ENCODE data around the gene MAGI3.
"Not testable (repeated sequence)": the region's sequence is repeated elsewhere in the genome, so short reads cannot be mapped to it uniquely, and the experiment has no call there.

The MAGI3 gene

DNA sequence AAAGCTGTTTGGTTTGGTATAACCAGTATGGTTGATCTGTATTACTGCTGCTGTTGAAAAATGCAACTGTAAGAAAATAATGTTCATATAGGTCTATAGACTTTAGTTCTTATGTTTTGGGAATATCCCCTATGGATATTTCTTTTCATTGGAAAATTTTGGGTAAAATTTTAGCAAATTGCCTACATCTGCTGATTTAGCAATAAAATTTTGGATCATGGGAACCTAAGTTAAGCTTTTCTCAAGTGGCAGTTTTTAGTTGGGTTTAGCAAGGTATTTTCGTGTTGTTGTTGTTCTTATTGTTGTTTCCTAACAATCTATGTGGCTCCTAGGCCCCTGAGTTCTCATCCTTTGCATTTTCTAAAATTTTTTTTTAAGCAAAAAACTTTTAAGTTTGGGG is 201.9 kb downstream of the MAGI3 start:
- no peak for DNase-seq

DNA sequence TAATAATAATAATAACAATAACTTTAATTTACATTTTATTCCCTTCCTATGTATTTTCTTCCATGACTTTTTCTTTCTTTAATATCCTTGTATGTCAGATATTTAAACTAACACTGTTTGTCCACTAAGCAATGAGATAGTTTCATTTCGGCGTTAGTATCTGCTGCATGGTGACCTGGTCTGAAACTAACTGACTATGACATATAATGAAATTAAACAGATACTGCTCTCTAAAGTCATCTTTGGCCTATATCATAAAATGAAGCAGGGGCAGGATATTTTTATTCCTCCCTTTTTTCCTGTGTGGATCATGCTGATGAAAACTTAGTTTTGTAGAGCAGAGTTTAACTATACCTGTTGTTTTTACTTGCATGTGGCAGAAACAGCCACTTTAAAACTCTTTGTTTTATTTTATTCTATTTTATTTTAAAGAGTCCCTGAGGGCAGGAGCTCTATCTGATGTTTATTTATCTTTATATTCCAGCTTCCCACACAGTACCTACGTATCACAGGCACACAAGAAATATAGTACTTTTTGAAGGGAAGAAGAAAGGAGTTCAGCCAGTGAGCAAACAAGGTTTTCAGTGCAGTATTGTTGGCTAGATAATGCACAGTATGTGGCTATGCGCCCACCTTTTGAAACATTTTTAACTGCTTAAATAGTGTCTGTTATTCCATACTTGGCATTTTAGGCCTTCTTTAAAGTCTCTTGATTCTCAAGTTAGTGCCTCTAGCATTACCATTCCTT is 203.4 kb downstream of the MAGI3 start:
- DNase-seq: no peak

DNA sequence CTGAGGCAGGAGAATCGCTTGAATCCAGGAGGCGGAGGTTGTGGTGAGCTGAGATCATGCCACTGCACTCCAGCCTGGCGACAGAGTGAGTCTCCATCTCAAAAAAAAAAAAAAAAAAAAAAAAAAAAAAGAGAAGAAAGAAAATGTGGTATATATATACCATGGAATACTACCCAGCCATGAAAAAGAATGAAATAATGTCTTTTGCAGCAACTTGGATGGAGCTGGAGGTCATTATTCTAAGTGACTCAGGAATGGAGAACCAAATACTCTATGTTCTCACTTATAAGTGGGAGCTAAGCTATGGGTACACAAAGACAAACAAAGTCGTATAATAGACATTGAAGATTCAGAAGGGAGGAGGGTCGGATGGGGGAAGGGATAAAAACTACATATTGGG is 214.2 kb downstream of the MAGI3 start:
- not testable (repeated sequence) for DNase-seq

DNA sequence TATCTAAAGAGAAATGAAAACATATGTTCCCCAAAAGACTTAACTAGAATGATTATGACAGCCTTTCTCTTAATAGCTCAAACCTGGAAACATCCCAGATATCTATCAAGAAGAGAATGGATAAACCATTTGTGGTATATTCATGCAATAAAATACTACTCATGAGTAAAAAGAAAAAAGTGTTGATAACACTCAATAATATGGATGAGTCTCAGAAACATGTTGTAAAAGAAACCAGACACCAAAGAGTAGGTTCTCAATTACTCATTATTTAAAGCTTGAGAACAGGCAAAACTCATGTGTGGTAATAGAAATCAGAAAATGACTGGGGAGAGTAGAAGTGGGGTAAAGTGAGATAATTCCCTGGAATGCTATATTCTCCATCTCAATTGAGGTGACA is 214.8 kb downstream of the MAGI3 start:
- DNase-seq: no peak

DNA sequence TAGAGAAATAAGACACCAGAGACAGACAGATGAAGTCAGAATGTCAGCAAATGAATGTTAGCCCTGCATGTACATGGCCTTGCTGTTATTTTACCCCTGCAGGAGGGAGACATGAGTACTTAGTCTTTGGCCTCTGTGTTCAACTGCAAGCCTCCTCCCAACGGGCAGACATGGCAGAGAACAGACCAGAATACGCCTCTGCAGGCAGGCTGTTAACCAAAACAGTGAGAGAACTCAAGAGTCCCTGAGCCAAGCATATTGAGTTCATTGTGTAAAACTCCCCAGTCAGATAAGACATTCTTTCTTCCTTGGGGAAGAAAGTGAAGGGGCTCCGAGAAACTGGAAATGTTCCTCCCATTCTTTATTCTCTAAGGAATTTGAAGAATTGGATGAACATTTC is 218.1 kb downstream of the MAGI3 start:
- no peak for DNase-seq

DNA sequence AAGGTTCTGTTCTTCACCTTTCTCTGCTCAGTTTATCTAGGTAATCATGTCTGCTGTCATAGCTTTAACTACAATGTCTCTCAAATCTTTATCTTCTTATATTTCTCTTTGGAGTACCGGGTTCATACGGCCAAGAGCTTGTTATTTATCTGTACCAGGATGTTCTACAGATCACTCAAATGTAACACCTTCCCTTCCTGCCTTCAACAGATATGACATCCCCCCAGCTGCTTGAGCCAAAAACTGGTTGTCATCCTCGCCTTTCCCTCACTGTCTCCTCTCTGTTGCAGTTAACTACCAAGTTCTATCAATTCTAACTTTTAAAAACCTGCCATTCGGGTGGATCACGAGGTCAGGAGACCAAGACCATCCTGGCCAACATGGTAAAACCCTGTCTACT is 220.1 kb downstream of the MAGI3 start:
- no peak for DNase-seq

DNA sequence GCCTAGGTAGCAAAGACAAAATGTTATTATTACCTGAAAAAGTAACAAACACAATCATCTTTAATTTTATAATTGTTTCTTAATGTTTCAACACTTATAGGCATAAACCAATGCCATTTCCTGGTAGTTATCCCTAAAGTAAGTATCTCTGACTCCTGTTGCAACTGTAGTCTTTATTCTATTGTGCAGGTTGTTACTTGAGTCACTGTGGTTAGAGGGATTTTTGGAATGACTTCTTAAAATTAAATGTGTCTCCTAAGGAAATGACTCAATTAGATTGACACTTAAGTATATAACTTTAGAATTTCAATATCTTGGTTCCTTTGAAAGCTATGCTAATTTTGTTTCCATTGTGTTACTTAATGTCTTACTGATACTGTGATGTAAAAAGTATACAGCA is 225.1 kb downstream of the MAGI3 start:
- DNase-seq: no peak

DNA sequence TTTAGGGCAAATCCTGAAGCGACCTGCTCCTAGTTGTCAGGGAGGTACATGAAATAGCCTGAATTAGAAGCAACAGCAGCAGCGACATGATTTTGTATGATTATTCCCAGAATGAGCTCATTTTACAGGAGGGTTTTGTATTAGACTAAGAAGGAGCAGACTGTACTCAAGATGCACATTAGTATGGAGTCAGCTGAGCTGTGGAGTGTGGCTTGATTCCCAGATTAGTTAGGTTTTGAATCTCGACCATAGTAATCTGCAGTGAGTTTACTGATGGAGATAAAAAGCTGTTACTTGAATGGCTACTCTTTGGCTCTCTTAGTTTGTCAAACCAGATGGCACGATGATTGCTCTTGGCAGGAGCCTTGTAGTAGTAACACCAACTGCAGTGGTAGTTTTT is 225.8 kb downstream of the MAGI3 start:
- no peak for DNase-seq

DNA sequence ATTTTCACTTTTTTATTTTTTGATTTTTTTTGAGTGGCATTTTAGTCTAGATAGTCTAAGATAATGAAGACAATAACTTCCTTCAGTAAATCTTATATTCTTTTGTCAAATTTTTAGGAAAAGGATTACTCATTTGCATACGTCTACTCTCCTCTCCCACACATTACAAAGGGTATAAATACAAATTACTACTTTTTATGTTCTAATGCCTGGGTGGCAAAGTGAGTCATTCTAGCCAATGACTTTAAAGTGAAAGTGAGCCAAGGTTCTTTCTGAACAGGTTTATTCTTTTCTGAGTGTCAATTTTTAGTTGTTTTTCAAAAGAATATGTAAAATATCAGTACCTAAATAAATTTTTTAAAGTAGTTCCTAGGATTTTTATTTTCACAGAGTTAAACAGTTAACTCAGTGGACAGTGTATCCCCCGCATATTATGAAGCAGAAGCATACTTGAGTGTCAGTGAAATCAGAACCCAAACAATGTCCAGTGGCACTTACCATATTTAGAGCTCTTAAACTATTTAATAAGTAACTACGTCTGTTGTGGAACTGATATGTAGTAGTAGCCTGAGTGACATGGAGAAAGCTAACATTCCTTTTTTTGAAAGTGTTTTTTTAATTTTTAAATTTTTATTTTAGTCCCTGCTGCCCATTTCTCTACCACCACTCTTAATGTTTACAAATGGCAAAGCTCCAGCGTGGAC is 227.3 kb downstream of the MAGI3 start:
- no peak for DNase-seq

DNA sequence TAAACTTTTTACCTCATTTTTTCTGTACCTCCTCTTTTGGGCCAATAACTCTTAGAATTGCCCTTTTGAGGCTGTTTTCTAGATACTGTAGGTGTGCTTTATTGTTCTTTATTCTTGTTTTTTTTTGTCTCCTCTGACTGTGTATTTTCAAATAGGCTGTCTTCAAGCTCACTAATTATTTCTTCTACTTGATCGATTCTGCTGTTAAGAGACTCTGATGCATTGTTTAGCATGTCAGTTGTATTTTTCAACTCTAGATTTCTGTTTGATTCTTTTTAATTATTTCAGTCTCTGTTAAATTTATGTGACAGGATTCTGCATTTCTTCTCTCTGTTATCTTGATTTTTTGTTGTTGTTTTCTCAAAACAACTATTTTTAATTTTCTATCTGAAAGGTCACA is 238.7 kb downstream of the MAGI3 start:
- no peak for DNase-seq

DNA sequence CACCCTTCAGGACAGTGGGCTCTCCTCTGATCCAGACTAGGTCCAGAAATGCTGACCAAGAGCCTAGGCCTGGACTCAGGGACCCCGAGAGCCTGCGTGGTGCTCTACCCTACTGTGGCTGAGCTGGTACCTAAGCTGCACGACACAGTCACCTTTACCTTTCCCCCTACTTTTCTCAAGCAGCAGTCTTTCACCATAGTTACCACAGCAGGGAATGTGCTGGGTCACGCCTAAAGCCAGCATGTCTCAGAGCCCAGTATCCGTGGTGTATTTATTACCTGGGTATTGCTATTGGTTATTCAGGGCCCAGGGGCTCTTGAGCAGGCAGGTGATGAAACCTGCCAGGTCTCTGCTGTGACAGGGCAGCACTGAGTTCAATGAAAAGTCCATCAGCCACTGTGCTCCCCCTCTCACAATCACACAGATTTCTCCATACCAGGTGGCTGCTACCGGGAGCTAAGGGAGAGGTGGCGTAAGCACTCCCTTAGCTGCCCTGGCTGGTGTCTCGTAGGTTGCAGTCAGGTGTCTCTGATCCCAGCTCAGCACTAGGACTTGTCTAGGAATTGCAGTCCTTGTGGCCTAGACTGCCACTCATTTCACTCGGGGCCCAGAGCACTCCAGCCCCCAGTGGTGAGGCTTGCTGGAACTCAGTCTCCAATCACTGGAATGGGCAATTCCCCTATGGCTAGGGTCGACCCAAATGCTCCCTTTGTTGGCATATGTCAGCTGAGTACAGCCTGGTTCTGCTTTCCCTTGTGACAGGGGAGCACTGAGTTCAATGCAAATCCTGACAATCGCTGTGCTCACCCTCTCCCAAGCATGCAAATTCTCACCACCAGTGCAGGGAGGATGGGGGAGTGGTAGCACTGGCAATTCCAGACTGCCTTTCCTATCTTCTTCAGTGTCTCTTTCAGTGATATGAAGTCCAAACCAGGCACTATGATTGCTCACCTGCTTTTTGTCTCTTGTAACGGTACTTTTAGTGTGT is 240.3 kb downstream of the MAGI3 start:
- no peak for DNase-seq

DNA sequence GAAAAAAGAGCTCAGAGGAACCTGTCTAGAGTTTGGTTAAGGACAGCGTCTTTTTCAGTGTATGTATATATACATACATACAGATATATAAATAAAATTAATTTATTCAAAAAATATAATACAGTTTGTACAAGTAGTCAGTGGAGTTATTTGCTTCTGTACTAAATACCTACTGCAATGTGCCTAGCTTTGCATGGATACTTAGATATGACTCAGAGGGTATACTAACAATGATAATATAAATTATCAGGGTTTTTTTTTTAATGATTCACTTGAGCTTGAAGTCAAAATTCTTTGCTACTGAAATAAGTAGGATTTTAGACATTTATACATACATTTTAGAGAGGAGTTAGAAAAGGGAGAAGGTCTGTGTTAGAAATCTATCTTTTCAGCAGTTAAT is 251.1 kb downstream of the MAGI3 start:
- DNase-seq: no peak

DNA sequence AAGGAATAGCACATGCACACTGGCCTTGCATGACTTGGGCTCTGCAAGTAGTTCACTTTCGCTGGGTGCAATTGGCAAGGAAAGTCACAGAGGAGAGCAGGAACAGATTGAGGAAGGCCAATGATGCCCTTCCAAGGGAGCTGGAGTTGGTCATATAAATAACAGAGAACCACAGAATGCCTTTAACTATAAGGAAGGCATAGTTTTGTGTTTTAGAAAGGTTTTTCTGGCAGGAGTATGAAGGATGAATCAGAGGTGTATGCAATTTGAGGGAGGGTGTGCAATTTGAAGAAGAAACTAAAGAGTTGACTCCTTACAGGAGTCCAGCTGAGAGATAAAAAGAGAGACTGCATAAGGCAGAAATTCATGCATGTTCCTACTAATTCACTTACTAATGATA is 256.8 kb downstream of the MAGI3 start:
- DNase-seq: no peak

DNA sequence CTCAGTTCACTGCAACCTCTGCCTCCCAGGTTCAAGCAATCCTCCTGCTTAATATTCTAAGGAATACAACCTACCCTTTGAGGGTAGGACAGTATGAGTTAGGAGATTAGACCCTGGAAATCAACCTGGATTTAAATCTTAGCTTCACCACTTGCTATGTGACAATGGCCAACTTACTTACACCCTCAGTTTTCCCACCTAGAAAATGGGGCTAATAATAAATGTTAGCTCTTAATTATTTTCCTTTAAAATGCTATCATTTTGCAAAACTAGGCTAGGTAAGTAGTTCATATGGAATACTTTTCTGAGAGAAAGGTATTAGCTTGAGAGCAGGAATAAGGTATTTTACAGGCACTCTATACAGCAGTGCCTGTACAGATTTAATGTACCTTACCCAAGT is 258.2 kb downstream of the MAGI3 start:
- no peak for DNase-seq

DNA sequence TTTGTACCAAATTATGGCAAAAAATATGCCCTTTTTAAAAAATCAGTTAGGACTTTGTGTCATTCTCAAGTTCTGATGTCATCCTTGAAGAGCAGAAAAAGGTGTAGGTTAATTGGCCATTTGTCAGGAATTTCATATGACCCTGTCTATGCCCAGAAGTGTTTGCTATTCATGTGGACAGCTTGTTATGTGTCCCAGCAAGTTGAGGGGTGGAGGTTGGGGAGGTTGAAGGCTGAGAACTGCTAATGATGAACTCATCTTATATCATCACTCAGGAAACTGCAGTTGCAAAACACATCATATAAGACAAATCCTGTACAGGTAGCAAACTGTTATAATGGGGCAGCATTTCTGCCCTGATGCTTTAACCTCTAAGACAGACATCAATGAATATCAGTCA is 262.5 kb downstream of the MAGI3 start:
- no peak for DNase-seq

DNA sequence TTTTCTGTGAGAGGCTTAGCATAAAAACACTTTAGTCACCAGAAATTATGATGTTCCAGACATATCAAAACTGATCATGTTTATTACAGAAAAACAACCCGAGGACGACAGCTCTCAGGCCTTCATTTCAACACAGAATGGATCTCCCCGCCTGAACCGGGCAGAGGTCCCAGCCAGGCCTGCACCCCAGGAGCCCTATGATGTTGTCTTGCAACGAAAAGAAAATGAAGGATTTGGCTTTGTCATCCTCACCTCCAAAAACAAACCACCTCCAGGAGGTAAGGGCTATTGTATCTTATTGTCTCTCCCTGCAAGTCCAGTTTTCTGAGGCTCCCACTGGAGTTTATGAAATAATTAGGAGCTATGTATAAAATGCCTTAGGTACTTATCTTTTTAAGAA is 263.4 kb downstream of the MAGI3 start:
- DNase-seq: no peak

DNA sequence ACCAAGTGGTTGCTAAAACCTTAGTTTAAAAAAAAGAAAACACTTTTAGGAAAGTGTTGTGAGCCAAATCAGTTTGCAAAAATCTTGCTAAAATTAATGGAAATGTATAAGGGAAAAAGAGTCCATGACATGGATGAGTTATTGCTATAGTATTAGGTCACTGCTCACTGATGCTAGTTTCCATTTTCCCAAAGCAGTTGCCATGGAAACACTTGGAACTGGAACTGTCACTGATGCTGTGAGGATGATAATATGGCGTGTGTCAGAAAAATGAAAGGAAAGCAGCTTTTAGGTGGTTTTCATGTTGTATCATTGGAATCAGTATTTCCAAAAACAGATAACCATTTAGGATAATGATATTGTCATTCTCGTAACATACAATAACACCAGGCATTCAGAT is 264.6 kb downstream of the MAGI3 start:
- no peak for DNase-seq

DNA sequence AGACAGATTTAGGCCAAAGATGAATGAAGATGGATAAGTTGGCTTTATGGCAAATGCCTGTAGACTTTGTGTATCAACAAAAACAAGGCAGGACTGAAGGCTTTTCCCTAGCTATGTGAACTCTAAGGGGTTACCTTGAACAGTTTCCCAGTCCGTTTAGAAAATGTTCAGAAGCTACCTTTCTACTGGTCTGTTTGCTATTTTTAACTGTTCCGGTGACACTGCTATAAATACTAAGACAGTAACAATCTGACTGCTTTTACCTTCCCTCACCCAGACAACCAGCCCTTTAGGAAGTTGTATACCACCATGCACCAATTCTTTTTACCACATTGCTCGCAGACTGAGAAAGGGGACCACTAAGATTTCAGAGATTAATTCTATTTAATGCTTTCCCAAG is 266.8 kb downstream of the MAGI3 start:
- no peak for DNase-seq

DNA sequence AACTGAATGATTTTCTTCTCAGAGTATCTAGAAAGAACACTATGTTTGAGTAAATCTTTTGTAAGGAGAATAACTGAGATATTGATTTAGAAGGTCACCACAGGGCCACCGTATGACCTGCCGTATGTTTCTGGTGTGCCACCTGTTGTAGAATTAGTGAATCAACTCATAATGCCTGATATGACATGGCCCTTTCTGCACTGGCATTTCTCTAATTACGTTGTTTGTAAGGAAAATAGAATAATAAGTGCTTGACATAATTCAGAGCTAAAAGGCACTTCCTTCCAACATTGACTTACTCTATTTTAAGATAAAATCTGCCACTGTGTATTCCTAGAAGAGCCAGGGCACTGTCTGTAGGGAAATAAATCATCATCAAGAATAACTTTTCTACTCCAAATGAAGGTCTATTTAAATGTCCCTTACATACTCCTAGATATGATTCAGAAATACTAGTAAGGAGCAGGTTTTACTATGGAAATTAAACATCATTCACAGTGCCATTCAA is 267.3 kb downstream of the MAGI3 start:
- DNase-seq: no peak

DNA sequence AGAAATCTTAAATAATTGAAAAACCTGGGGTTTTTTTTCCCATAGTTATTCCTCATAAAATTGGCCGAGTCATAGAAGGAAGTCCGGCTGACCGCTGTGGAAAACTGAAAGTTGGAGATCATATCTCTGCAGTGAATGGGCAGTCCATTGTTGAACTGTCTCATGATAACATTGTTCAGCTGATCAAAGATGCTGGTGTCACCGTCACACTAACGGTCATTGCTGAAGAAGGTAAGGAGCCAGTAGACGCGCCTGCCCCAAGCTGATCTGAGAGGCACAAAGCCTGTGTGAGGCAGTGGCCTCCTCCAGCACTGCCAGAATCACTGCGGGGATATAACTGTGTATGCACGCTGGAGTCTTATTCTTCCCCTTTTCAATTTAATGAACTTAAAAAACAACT is 268.7 kb downstream of the MAGI3 start:
- DNase-seq: no peak

DNA sequence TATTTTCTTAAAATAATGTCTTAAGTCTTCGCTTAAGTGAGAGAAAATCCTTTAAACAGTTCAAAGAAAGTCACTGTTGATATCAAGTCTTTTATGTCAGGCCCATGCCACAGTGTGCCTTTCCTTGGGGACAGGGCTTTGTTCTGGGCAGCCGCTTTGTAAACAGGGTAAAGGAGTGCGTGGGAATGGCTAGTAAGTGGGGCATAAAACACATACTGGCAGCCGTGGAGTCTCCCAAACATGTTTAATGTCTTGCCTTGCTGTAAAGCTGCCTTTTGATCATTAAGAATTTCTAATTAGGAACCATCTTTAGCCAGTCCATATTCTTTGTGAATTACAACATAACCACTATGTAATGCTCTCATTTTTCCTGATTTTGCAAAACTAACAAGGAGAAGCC is 269.2 kb downstream of the MAGI3 start:
- no peak for DNase-seq

DNA sequence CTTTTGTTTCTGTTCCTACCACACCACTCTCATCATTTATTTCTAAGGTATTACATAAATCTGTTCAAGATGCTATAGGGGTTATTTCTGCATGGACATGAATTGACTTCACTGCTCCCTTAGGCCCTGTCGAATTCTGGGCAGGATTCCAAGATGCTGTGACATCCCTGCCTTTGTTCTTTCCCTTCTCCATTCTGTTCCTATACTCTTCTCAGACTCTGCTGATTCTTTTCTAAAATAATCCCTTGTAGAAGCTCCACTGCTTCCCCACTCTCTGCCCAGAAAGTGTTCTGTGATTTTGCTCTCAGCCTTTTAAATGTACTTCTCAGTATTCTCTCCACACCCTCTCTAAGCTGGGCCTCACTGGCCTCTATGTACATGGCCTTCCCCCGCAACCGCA is 269.8 kb downstream of the MAGI3 start:
- no peak for DNase-seq

DNA sequence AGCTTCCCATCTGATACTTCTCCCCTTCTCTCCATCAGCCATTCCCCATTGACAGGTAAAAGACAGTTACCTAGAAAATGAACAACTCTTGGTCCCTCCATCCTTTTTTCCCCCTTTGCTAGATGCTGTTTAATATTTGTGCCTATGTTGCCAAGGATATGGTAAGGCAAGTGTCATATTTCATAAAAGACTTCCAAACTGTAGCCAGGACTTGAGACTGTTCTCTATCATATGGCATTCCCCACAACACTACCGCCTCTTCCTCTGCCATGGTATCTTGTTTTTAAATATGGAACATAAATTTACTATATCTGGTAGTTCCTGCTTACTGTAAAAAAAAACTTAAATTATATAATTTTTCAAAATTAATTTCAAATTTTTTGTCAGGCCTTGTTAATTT is 271.8 kb downstream of the MAGI3 start:
- DNase-seq: no peak
